K562 (cell line): Measurements from ENCODE around the gene IL34.

Source experiments
- BHLHE40 ChIP-seq: IDR thresholded peaks from 2 replicates; pipeline ENCODE4 v1.6.1; 2011; ENCODE audit warnings: low read length, improper control_type of control experiment
- BRD4 ChIP-seq: fragments of 200-600 bp; sonication (generic); IDR thresholded peaks from 2 replicates; pipeline ENCODE4 v1.6.1; 2017; ENCODE audit warnings: inconsistent platforms
- CTCF ChIP-seq, 3 experiments: IDR thresholded peaks in 2 of 3; conservative IDR thresholded peaks in 1 of 3; 2 replicates each; pipeline ENCODE4 v1.5.1; 2011 to 2012; ENCODE audit warnings: low read length in 3 of 3, mild to moderate bottlenecking in 3 of 3, control low read depth in 2 of 3, improper control_type of control experiment in 1 of 3, inconsistent platforms in 1 of 3, low read depth in 1 of 3, mixed read lengths in 1 of 3, moderate library complexity in 1 of 3; ENCODE audit not compliant: insufficient read depth in 2 of 3
- FUS ChIP-seq: fragments of 200-400 bp; formaldehyde crosslinking; optimal IDR thresholded peaks from 2 replicates; pipeline ENCODE3; 2017; ENCODE audit warnings: low read depth, low read length
- NFYB ChIP-seq: IDR thresholded peaks from 2 replicates; pipeline ENCODE4 v1.6.1; 2011; ENCODE audit warnings: mild to moderate bottlenecking, moderate library complexity; ENCODE audit not compliant: insufficient read length; ENCODE audit errors: extremely low read depth
- NR2F6 ChIP-seq: fragments of 450-650 bp; formaldehyde crosslinking; IDR thresholded peaks from 2 replicates; pipeline ENCODE4 v1.4.0; 2020; ENCODE audit warnings: mild to moderate bottlenecking
- POLR2A ChIP-seq: fragments of 450-650 bp; conservative IDR thresholded peaks from 2 replicates; pipeline ENCODE4 v1.6.1; 2016
- PURB ChIP-seq: sonication (generic); formaldehyde crosslinking; IDR thresholded peaks from 2 replicates; pipeline ENCODE4 v1.9.0; 2021; ENCODE audit warnings: low read depth, mild to moderate bottlenecking, missing genetic modification reagents
- RBM34 ChIP-seq: fragments of 200-400 bp; formaldehyde crosslinking; IDR thresholded peaks from 2 replicates; pipeline ENCODE4 v1.6.1; 2018; ENCODE audit warnings: low read length, borderline replicate concordance; ENCODE audit not compliant: insufficient read depth
- REST ChIP-seq, 2 experiments: fragments of 450-650 bp; formaldehyde crosslinking in 1 of 2; IDR thresholded peaks; 2 replicates each; pipeline versions ENCODE4 v1.4.0 to v1.6.1; 2014 to 2020; ENCODE audit warnings: mild to moderate bottlenecking in 2 of 2, borderline replicate concordance in 1 of 2, low read depth in 1 of 2
- SETDB1 ChIP-seq: IDR thresholded peaks from one replicate; pipeline ENCODE4 v1.6.1; 2012; ENCODE audit warnings: low read length, control low read depth, inconsistent platforms
- SP1 ChIP-seq: sonication (generic); formaldehyde crosslinking; IDR thresholded peaks from 2 replicates; pipeline ENCODE4 v1.8.1; 2022; ENCODE audit warnings: mild to moderate bottlenecking, missing genetic modification reagents
- TBL1XR1 ChIP-seq, 2 experiments: IDR thresholded peaks; 2 replicates each; pipeline ENCODE4 v1.6.1; 2012; ENCODE audit warnings: improper control_type of control experiment in 2 of 2, low read length in 2 of 2, mild to moderate bottlenecking in 1 of 2
- ZNF384 ChIP-seq: IDR thresholded peaks from 2 replicates; pipeline ENCODE4 v1.6.1; 2012; ENCODE audit warnings: low read depth, low read length, improper control_type of control experiment

- TF ChIP-seq NFYB (no peak), BHLHE40 (no peak), ZNF384 (no peak), SP1 (CRISPR knock-in tag) (no peak), FUS (no peak), SETDB1 (no peak), BRD4 (no peak), REST (IDR thresholded peaks at IDR 0.05; ENCODE audit: borderline replicate concordance) (no peak), REST (CRISPR knock-in tag; IDR thresholded peaks at IDR 0.05; ENCODE audit: low read depth) (no peak), RBM34 (no peak), PURB (CRISPR knock-in tag) (no peak), CTCF (IDR thresholded peaks at IDR 0.05 in 2 of 3, conservative IDR thresholded peaks at IDR 0.05 in 1 of 3; ENCODE audit: insufficient read depth in 2 of 3, low read depth in 1 of 3, low read length in 3 of 3) (no peak), POLR2A (no peak), TBL1XR1 (IDR thresholded peaks at IDR 0.05; ENCODE audit: low read length in 2 of 2) (no peak), NR2F6 (CRISPR knock-in tag) (no peak)
Observed at GRCh38 chr16:70680495-70681381, 34.4 kb downstream of the IL34 start.
